ENCODE results near the gene FKBP2.

FKBP2 gene

GRCh38 chr11:64286801-64287159, 45.9 kb downstream of the FKBP2 start:
- no peak for DNase-seq

GRCh38 chr11:64287676-64288352, 46.9 kb downstream of the FKBP2 start:
- DNase-seq, result no peak

GRCh38 chr11:64288353-64288750, 47.5 kb downstream of the FKBP2 start:
- DNase-seq, result no peak

GRCh38 chr11:64289002-64289564, 48.2 kb downstream of the FKBP2 start:
- no peak for DNase-seq

GRCh38 chr11:64290352-64291261, 49.7 kb downstream of the FKBP2 start:
- DNase-seq, result no peak

- no peak for DNase-seq
Observed at GRCh38 chr11:64291262-64291751, 50.4 kb downstream of the FKBP2 start, which contains the start of gene KCNK4. KCNK4 (plus strand) TSS chr11:64291302; CDS start chr11:64293019, 1,717 bp downstream.

GRCh38 chr11:64291752-64292459, 51.0 kb downstream of the FKBP2 start:
- DNase-seq, result no peak

GRCh38 chr11:64292460-64293254, 51.8 kb downstream of the FKBP2 start:
- no peak for DNase-seq
